EL (cell line): ENCODE results near the gene NRP2.

ENCODE experiments used
- DNase-seq: peaks from one replicate; pipeline ENCODE4 v3.0.0-alpha.2; 2016

The NRP2 gene

GRCh38 chr2:205713086-205713485 lies 30.8 kb downstream of the NRP2 start:
- DNase-seq: no peak

- no peak for DNase-seq
Measured at GRCh38 chr2:205714058-205714776, 31.9 kb downstream of the NRP2 start.

- DNase-seq: no peak
Measured at GRCh38 chr2:205714789-205715720, 32.8 kb downstream of the NRP2 start.

GRCh38 chr2:205715831-205716525 lies 33.7 kb downstream of the NRP2 start:
- DNase-seq: no peak

- DNase-seq: no peak
Measured at GRCh38 chr2:205717175-205717846, 35.0 kb downstream of the NRP2 start.

- DNase-seq: no peak
Measured at GRCh38 chr2:205717999-205718398, 35.7 kb downstream of the NRP2 start.

GRCh38 chr2:205719847-205720246 lies 37.5 kb downstream of the NRP2 start:
- no peak for DNase-seq

GRCh38 chr2:205720451-205720902 lies 38.2 kb downstream of the NRP2 start:
- DNase-seq: no peak

GRCh38 chr2:205721057-205721449 lies 38.8 kb downstream of the NRP2 start:
- no peak for DNase-seq

GRCh38 chr2:205722283-205722918 lies 40.1 kb downstream of the NRP2 start:
- peak; percentile 22 for DNase-seq

GRCh38 chr2:205723179-205723578 lies 40.9 kb downstream of the NRP2 start:
- no peak for DNase-seq

GRCh38 chr2:205725059-205725458 lies 42.8 kb downstream of the NRP2 start:
- DNase-seq: no peak

GRCh38 chr2:205726506-205726905 lies 44.2 kb downstream of the NRP2 start:
- no peak for DNase-seq

GRCh38 chr2:205727174-205727573 lies 44.9 kb downstream of the NRP2 start:
- no peak for DNase-seq

- DNase-seq: no peak
Measured at GRCh38 chr2:205728366-205728765, 46.1 kb downstream of the NRP2 start.

- no peak for DNase-seq
Measured at GRCh38 chr2:205730191-205730590, 47.9 kb downstream of the NRP2 start.

- DNase-seq: peak; percentile 42
Measured at GRCh38 chr2:205730701-205731582, 48.6 kb downstream of the NRP2 start.

GRCh38 chr2:205731583-205731981 lies 49.3 kb downstream of the NRP2 start:
- DNase-seq: peak; percentile 94

GRCh38 chr2:205732314-205732713 lies 50.0 kb downstream of the NRP2 start:
- DNase-seq: no peak

GRCh38 chr2:205733082-205733481 lies 50.8 kb downstream of the NRP2 start:
- DNase-seq: no peak

GRCh38 chr2:205733648-205734047 lies 51.3 kb downstream of the NRP2 start:
- no peak for DNase-seq
